WTC11 (cell line): ENCODE results near the gene TUNAR.

Source experiments
- CTCF ChIP-seq: fragments of 200-600 bp; IDR thresholded peaks from 2 replicates; pipeline ENCODE4 v1.8.0; 2022; ENCODE audit warnings: antibody characterized with exemption
- E2F5 ChIP-seq: sonication (generic); formaldehyde crosslinking; IDR thresholded peaks from 2 replicates; pipeline ENCODE4 v1.8.1; 2022; ENCODE audit warnings: mild to moderate bottlenecking, moderate library complexity, missing genetic modification reagents
- ESRRA ChIP-seq: sonication (generic); formaldehyde crosslinking; IDR thresholded peaks from 2 replicates; pipeline ENCODE4 v1.8.1; 2022; ENCODE audit warnings: mild to moderate bottlenecking, missing genetic modification reagents, borderline replicate concordance
- FOXP1 ChIP-seq: sonication (generic); formaldehyde crosslinking; IDR thresholded peaks from 2 replicates; pipeline ENCODE4 v1.8.0; 2022; ENCODE audit warnings: missing genetic modification reagents, mild to moderate bottlenecking, moderate library complexity, borderline replicate concordance
- GRHL2 ChIP-seq: fragments of 250-450 bp; sonication (Bioruptor Pico); IDR thresholded peaks from 2 replicates; pipeline ENCODE4 v1.8.0; 2022; ENCODE audit warnings: mild to moderate bottlenecking, moderate library complexity; ENCODE audit not compliant: insufficient replicate concordance, severe bottlenecking
- IRF2 ChIP-seq: sonication (generic); formaldehyde crosslinking; IDR thresholded peaks from 2 replicates; pipeline ENCODE4 v1.8.0; 2022; ENCODE audit warnings: low read depth, missing genetic modification reagents, borderline replicate concordance
- RELA ChIP-seq: sonication (generic); formaldehyde crosslinking; IDR thresholded peaks from 2 replicates; pipeline ENCODE4 v1.8.1; 2022; ENCODE audit warnings: missing genetic modification reagents, mild to moderate bottlenecking, borderline replicate concordance
- ZBTB21 ChIP-seq: sonication (generic); formaldehyde crosslinking; IDR thresholded peaks from 2 replicates; pipeline ENCODE4 v1.8.1; 2023; ENCODE audit warnings: mild to moderate bottlenecking, missing genetic modification reagents, borderline replicate concordance

- no peak for TF ChIP-seq CTCF
- no peak for TF ChIP-seq GRHL2 (CRISPR knock-in tag)
- TF ChIP-seq ZBTB21 = no peak
- no peak for TF ChIP-seq IRF2 (CRISPR knock-in tag)
- no peak for TF ChIP-seq FOXP1 (CRISPR knock-in tag)
- no peak for TF ChIP-seq ESRRA (CRISPR knock-in tag)
- TF ChIP-seq RELA = no peak
- no peak for TF ChIP-seq E2F5
Observed at GRCh38 chr14:95946867-95947266, 70.2 kb downstream of the TUNAR start.
